Endothelial cell of umbilical vein (primary cell): ENCODE measurements around the gene CLTCL1. TPM values are rescaled to one million over a fixed set of nuclear protein-coding genes. Genes with fewer than 3 reads are reported as not detected.

Experiments used
- BruUV-seq: library from RNA; stranded (reverse); fragments of 400-500 nt; replicated peaks from 2 replicates; lab custom pipeline; 2021; lab: Mats Ljungman, UMichigan
- CTCF ChIA-PET: fragments of 300-600, 350-600 bp; sonication (Branson Sonifier 250); formaldehyde crosslinking; loops from one replicate; lab custom pipeline; 2021; ENCODE audit warnings: antibody characterized with exemption, inconsistent platforms; lab: Charles Lee
- POLR2A ChIA-PET: fragments of 300-600, 350-600 bp; sonication (Branson Sonifier 250); formaldehyde crosslinking; loops from one replicate; lab custom pipeline; 2021; ENCODE audit warnings: antibody characterized with exemption, inconsistent platforms; lab: Charles Lee
- DNase-seq: peaks from one replicate; pipeline ENCODE4 v3.0.0-alpha.2; 2011; ENCODE audit warnings: low read depth, low spot score
- FAIRE-seq: peaks from 2 replicates; lab custom pipeline; 2011; peaks lifted over from hg19 to GRCh38; lab: Jason Lieb, UNC
- H2AFZ ChIP-seq: 2 replicates; pipeline ENCODE4 v1.6.0; 2012; ENCODE audit warnings: low read depth, low read length, control low read depth, inconsistent platforms
- H3K27ac ChIP-seq: 2 replicates; pipeline ENCODE4 v1.5.1; 2011; ENCODE audit warnings: low read depth, mild to moderate bottlenecking, control low read depth, low read length, moderate library complexity; ENCODE audit not compliant: insufficient read depth
- H3K27me3 ChIP-seq, 2 experiments: 2 replicates each; pipeline versions ENCODE4 v1.6.0 to v1.6.1; 2011; ENCODE audit warnings: low read length in 2 of 2, mixed read lengths in 1 of 2; ENCODE audit not compliant: control insufficient read depth in 2 of 2, insufficient read depth in 2 of 2
- H3K36me3 ChIP-seq, 2 experiments: 2 replicates in 1 of 2; 3 replicates in 1 of 2; pipeline ENCODE4 v1.5.1; 2011; ENCODE audit warnings: low read length in 2 of 2, mild to moderate bottlenecking in 1 of 2, moderate library complexity in 1 of 2; ENCODE audit not compliant: control insufficient read depth in 2 of 2, insufficient read depth in 2 of 2; ENCODE audit errors: extremely low read depth in 1 of 2
- H3K4me1 ChIP-seq: 3 replicates; pipeline ENCODE4 v1.5.1; 2011; ENCODE audit warnings: mild to moderate bottlenecking, low read length; ENCODE audit not compliant: control insufficient read depth, insufficient read depth; ENCODE audit errors: extremely low read depth
- H3K4me2 ChIP-seq: 2 replicates; pipeline ENCODE4 v1.6.1; 2011; ENCODE audit warnings: low read length, control low read depth, mixed read lengths; ENCODE audit not compliant: insufficient read depth
- H3K4me3 ChIP-seq, 3 experiments: fragments of 200-600 bp in 1 of 3; sonication (generic), shearing (Covaris generic) in 1 of 3; replicated peaks in 1 of 3; 2 replicates each; pipeline ENCODE4 v1.5.1; 2011 to 2016; ENCODE audit warnings: control low read depth in 3 of 3, low read length in 3 of 3, mild to moderate bottlenecking in 2 of 3, inconsistent platforms in 1 of 3, low read depth in 1 of 3, moderate library complexity in 1 of 3; ENCODE audit not compliant: insufficient read depth in 1 of 3
- H3K79me2 ChIP-seq: 2 replicates; pipeline ENCODE4 v1.6.0; 2012; ENCODE audit warnings: low read length, inconsistent platforms; ENCODE audit not compliant: control insufficient read depth, insufficient read depth
- H3K9ac ChIP-seq: replicated peaks from 2 replicates; pipeline ENCODE3; 2011; ENCODE audit warnings: low read length, control low read depth; ENCODE audit not compliant: insufficient read depth; ENCODE audit errors: extremely low read depth
- H3K9me1 ChIP-seq: replicated peaks from 3 replicates; pipeline ENCODE4 v1.6.0; 2011; ENCODE audit warnings: mild to moderate bottlenecking, low read length; ENCODE audit not compliant: control insufficient read depth, insufficient read depth; ENCODE audit errors: extremely low read depth
- H3K9me3 ChIP-seq: replicated peaks from 2 replicates; pipeline ENCODE4 v1.5.1; 2012; ENCODE audit warnings: low read length, inconsistent platforms; ENCODE audit not compliant: control insufficient read depth, insufficient read depth
- H4K20me1 ChIP-seq: replicated peaks from 2 replicates; pipeline ENCODE3; 2011; ENCODE audit warnings: mild to moderate bottlenecking, low read length; ENCODE audit not compliant: control insufficient read depth, insufficient read depth; ENCODE audit errors: extremely low read depth
- CTCF ChIP-seq, 2 donors: IDR thresholded peaks; 1 replicate in 1 of 2; 2 replicates in 1 of 2; pipeline ENCODE4 v1.5.1; 2011; ENCODE audit warnings: low read length in 2 of 2, mild to moderate bottlenecking in 2 of 2, moderate library complexity in 2 of 2, control low read depth in 1 of 2, inconsistent platforms in 1 of 2, low read depth in 1 of 2; ENCODE audit not compliant: insufficient read depth in 1 of 2; ENCODE audit errors: extremely low read depth in 1 of 2
- EZH2 ChIP-seq: IDR thresholded peaks from 2 replicates; pipeline ENCODE4 v1.6.1; 2012; ENCODE audit warnings: borderline replicate concordance, low read depth, mild to moderate bottlenecking, moderate library complexity, low read length, inconsistent platforms; ENCODE audit not compliant: severe bottlenecking
- FOS ChIP-seq: IDR thresholded peaks from 2 replicates; pipeline ENCODE4 v1.6.1; 2011; ENCODE audit warnings: mild to moderate bottlenecking, low read length, moderate library complexity, borderline replicate concordance; ENCODE audit not compliant: insufficient read depth
- GATA2 ChIP-seq: IDR thresholded peaks from 2 replicates; pipeline ENCODE4 v1.7.0; 2011; ENCODE audit warnings: low read depth, mild to moderate bottlenecking, moderate library complexity, mixed read lengths, low read length; ENCODE audit not compliant: insufficient read length, insufficient read depth
- JUN ChIP-seq: IDR thresholded peaks from 2 replicates; pipeline ENCODE4 v1.6.1; 2011; ENCODE audit warnings: borderline replicate concordance, low read depth; ENCODE audit not compliant: insufficient read length, insufficient read depth
- MAX ChIP-seq: IDR thresholded peaks from 2 replicates; pipeline ENCODE4 v1.6.1; 2011; ENCODE audit not compliant: insufficient read depth, insufficient read length
- MYC ChIP-seq: IDR thresholded peaks from one replicate; pipeline ENCODE4 v1.6.1; 2011; ENCODE audit warnings: mild to moderate bottlenecking, low read depth, low read length
- POLR2A ChIP-seq: IDR thresholded peaks from 2 replicates; pipeline ENCODE4 v1.6.1; 2012; ENCODE audit warnings: low read depth, mild to moderate bottlenecking, control low read depth, low read length
- POLR2AphosphoS5 ChIP-seq: IDR thresholded peaks from 2 replicates; pipeline ENCODE4 v1.6.1; 2012; ENCODE audit warnings: low read depth, mild to moderate bottlenecking, control low read depth, low read length, moderate library complexity; ENCODE audit not compliant: insufficient read depth
- dilution Hi-C: fragments of 300-500 bp; cut with MboI; formaldehyde crosslinking; loops from one replicate; pipeline ENCODE4 v1.15.0; 2019; ENCODE audit warnings: low sequenced_read_pairs; ENCODE audit not compliant: extremely low pct_ligation_motif_present
- intact Hi-C: fragments of 100-400 bp; cut with micrococcal nuclease; formaldehyde crosslinking; loops from one replicate; pipeline ENCODE4 v1.10.0; 2022
- polyA plus RNA-seq, 4 experiments: library from polyadenylated mRNA; depleted of rRNA in 3 of 4; stranded (reverse) in 3 of 4; unstranded in 1 of 4; fragments of >200 nt; gene quantifications; 2 replicates each; pipeline versions ENCODE4 v1.2.1 to v1.2.3, GENCODE V29; 2011 to 2012; ENCODE audit warnings: missing spikeins in 1 of 4
- total RNA-seq: library from RNA; stranded (reverse); gene quantifications from 2 replicates; pipeline ENCODE4 v1.2.3, GENCODE V29; 2021

The CLTCL1 gene
- total and polyA plus RNA-seq, 2 donors (not counting 3 experiments of a cell fraction or from before 2014, with no cell fraction given), result 5.0 to 6.2 TPM

GRCh38 chr22:19175602-19176174 is 115.8 kb downstream of the CLTCL1 start:
- Histone ChIP-seq H3K4me3 (no peak overlapping the region), H3K9me3 (no peaks in the 10 kb centered on the region), H3K9me1 (no peaks in the 10 kb centered on the region), H3K36me3 (peaks cover 0 to 5% of the 10 kb centered on the region in 2 experiments), H3K9ac (no peak overlapping the region), H3K79me2 (peaks cover 36% of the 10 kb centered on the region), H4K20me1 (no peaks in the 10 kb centered on the region), H2AFZ (no peak overlapping the region), H3K27ac (no peak overlapping the region), H3K4me1 (peaks cover 22% of the 10 kb centered on the region), H3K4me2 (no peak overlapping the region), H3K27me3 (no peaks in the 10 kb centered on the region)
- intact Hi-C loops (loop anchor here (5.0 kb wide), 1 partner anchor 272 kb away; the partner anchor contains the start of gene C22orf39), dilution Hi-C loops (no loop called here)
- POLR2A ChIA-PET, result no interaction called here
- TF ChIP-seq EZH2, result no peak
- TF ChIP-seq MAX, result no peak
- no peak for TF ChIP-seq CTCF (IDR thresholded peaks at IDR 0.05; ENCODE audit: extremely low read depth in 1 of 2, insufficient read depth in 1 of 2, low read depth in 1 of 2, low read length in 2 of 2)
- TF ChIP-seq JUN, result no peak
- no peak for TF ChIP-seq FOS
- no peak for TF ChIP-seq POLR2AphosphoS5
- TF ChIP-seq GATA2, result no peak
- no peak for TF ChIP-seq POLR2A
- no peak for TF ChIP-seq MYC
- DNase-seq (no peak), FAIRE-seq (no peak)
- CTCF ChIA-PET, result interaction anchor here (1.6 kb wide), 1 partner anchor 32 kb away, joined by 5 read pairs; the partner anchor contains the start of gene ESS2
- BruUV-seq, result no TSS peak
